H1 (cell line): ENCODE data around the gene CD248. TPM values are rescaled to one million over a fixed set of nuclear protein-coding genes. Genes with fewer than 3 reads are reported as not detected.

Experiments
- CTCF ChIA-PET: fragments of 300-600 bp; sonication (Branson Sonifier 250); formaldehyde crosslinking; loops from one replicate; lab custom pipeline; 2021; ENCODE audit not compliant: partially characterized antibody; lab: Charles Lee
- POLR2A ChIA-PET: fragments of 300-600 bp; sonication (Branson Sonifier 250); formaldehyde crosslinking; loops from one replicate; lab custom pipeline; 2021; ENCODE audit warnings: inconsistent platforms; ENCODE audit not compliant: partially characterized antibody; lab: Charles Lee
- DNase-seq, 2 experiments: peaks; one replicate each; pipeline versions ENCODE4 v3.0.0 to v3.0.0-alpha.2; 2010 to 2022; ENCODE audit warnings: low spot score in 2 of 2, low read depth in 1 of 2, mixed read lengths in 1 of 2
- FAIRE-seq: peaks from 2 replicates; lab custom pipeline; 2011; peaks lifted over from hg19 to GRCh38; lab: Jason Lieb, UNC
- H2AFZ ChIP-seq: 2 replicates; pipeline ENCODE4 v1.8.1; 2012; ENCODE audit warnings: low read length, inconsistent platforms
- H2AK5ac ChIP-seq: 2 replicates; pipeline ENCODE4 v1.6.1; 2013; ENCODE audit warnings: low read depth, low read length
- H2BK120ac ChIP-seq: replicated peaks from 2 replicates; pipeline ENCODE3; 2013; ENCODE audit warnings: low read depth, low read length, inconsistent platforms
- H2BK12ac ChIP-seq: 2 replicates; pipeline ENCODE4 v1.6.1; 2013; ENCODE audit warnings: low read depth, low read length
- H2BK15ac ChIP-seq: 2 replicates; pipeline ENCODE4 v1.6.1; 2013; ENCODE audit warnings: low read length
- H2BK20ac ChIP-seq: 2 replicates; pipeline ENCODE4 v1.6.1; 2013; ENCODE audit warnings: low read length
- H2BK5ac ChIP-seq: 2 replicates; pipeline ENCODE4 v1.6.1; 2013; ENCODE audit warnings: low read depth, low read length
- H3K14ac ChIP-seq: 2 replicates; pipeline ENCODE4 v1.6.1; 2013; ENCODE audit warnings: inconsistent platforms; ENCODE audit not compliant: insufficient read length
- H3K18ac ChIP-seq: 2 replicates; pipeline ENCODE4 v1.6.1; 2013; ENCODE audit warnings: low read length; ENCODE audit errors: extremely low read depth
- H3K23ac ChIP-seq: 2 replicates; pipeline ENCODE4 v1.6.1; 2013; ENCODE audit warnings: inconsistent platforms; ENCODE audit not compliant: insufficient read length
- H3K23me2 ChIP-seq: 2 replicates; pipeline ENCODE4 v1.6.1; 2013; ENCODE audit warnings: low read depth, low read length
- H3K27ac ChIP-seq: 2 replicates; pipeline ENCODE4 v1.6.1; 2011; ENCODE audit warnings: low read depth, low read length, inconsistent platforms
- H3K27me3 ChIP-seq, 4 experiments: replicated peaks in 1 of 4; 1 replicate in 1 of 4; 2 replicates in 3 of 4; pipeline versions ENCODE4 v1.6.1 to v1.8.1; 2011 to 2013; ENCODE audit warnings: low read length in 3 of 4, mild to moderate bottlenecking in 3 of 4, inconsistent platforms in 2 of 4, mixed read lengths in 2 of 4, moderate library complexity in 1 of 4; ENCODE audit not compliant: control insufficient read depth in 3 of 4, insufficient read depth in 3 of 4; ENCODE audit errors: extremely low read depth in 1 of 4
- H3K36me3 ChIP-seq, 4 experiments: 2 replicates each; pipeline versions ENCODE4 v1.6.1 to v1.8.1; 2011 to 2013; ENCODE audit warnings: mild to moderate bottlenecking in 4 of 4, low read length in 3 of 4, moderate library complexity in 2 of 4, control low read depth in 1 of 4, inconsistent platforms in 1 of 4; ENCODE audit not compliant: insufficient read depth in 4 of 4, control insufficient read depth in 2 of 4
- H3K4ac ChIP-seq: replicated peaks from 2 replicates; pipeline ENCODE3; 2013; ENCODE audit warnings: low read length, low read depth, mixed read lengths, inconsistent platforms; ENCODE audit not compliant: insufficient read length
- H3K4me1 ChIP-seq, 4 experiments: replicated peaks in 1 of 4; 1 replicate in 1 of 4; 2 replicates in 3 of 4; pipeline versions ENCODE4 v1.6.1 to v1.8.1; 2011 to 2013; ENCODE audit warnings: low read length in 3 of 4, inconsistent platforms in 2 of 4, mixed read lengths in 1 of 4; ENCODE audit not compliant: insufficient read depth in 4 of 4, control insufficient read depth in 3 of 4
- H3K4me2 ChIP-seq, 2 experiments: 2 replicates each; pipeline versions ENCODE4 v1.6.1 to v1.8.1; 2011 to 2013; ENCODE audit warnings: low read depth in 2 of 2, low read length in 2 of 2, control low read depth in 1 of 2, inconsistent platforms in 1 of 2, mild to moderate bottlenecking in 1 of 2; ENCODE audit not compliant: insufficient read depth in 1 of 2
- H3K4me3 ChIP-seq, 4 experiments: fragments of 200-600, 300-600 bp in 1 of 4; sonication (generic), shearing (Covaris generic), sonication (Bioruptor Twin) in 1 of 4; 2 replicates each; pipeline versions ENCODE4 v1.5.1 to v1.8.1; 2011 to 2016; ENCODE audit warnings: low read length in 4 of 4, low read depth in 3 of 4, control low read depth in 2 of 4, inconsistent platforms in 2 of 4, mild to moderate bottlenecking in 2 of 4, mixed read lengths in 1 of 4, moderate library complexity in 1 of 4; ENCODE audit not compliant: insufficient read depth in 2 of 4; ENCODE audit errors: extremely low read depth in 1 of 4
- H3K56ac ChIP-seq: replicated peaks from 2 replicates; pipeline ENCODE3; 2013; ENCODE audit warnings: low read depth, mild to moderate bottlenecking, mixed read lengths, low read length, inconsistent platforms; ENCODE audit not compliant: insufficient read length
- H3K79me1 ChIP-seq: 2 replicates; pipeline ENCODE4 v1.6.1; 2013; ENCODE audit warnings: low read depth, low read length, control low read depth
- H3K79me2 ChIP-seq, 2 experiments: 2 replicates each; pipeline versions ENCODE4 v1.6.1 to v1.8.1; 2012 to 2013; ENCODE audit warnings: low read length in 2 of 2, mild to moderate bottlenecking in 2 of 2, inconsistent platforms in 1 of 2; ENCODE audit not compliant: insufficient read depth in 2 of 2, control insufficient read depth in 1 of 2
- H3K9ac ChIP-seq, 4 experiments: replicated peaks in 1 of 4; 1 replicate in 1 of 4; 2 replicates in 3 of 4; pipeline versions ENCODE4 v1.6.1 to v1.8.1; 2011 to 2013; ENCODE audit warnings: low read depth in 3 of 4, low read length in 3 of 4, control low read depth in 2 of 4, mild to moderate bottlenecking in 2 of 4, moderate library complexity in 2 of 4, inconsistent platforms in 1 of 4; ENCODE audit errors: extremely low read depth in 1 of 4
- H3K9me3 ChIP-seq, 2 experiments: 2 replicates each; pipeline versions ENCODE4 v1.6.1 to v1.8.1; 2012 to 2013; ENCODE audit warnings: mild to moderate bottlenecking in 2 of 2, moderate library complexity in 2 of 2, control low read depth in 1 of 2, inconsistent platforms in 1 of 2, low read depth in 1 of 2, low read length in 1 of 2, mixed read lengths in 1 of 2; ENCODE audit not compliant: insufficient read depth in 2 of 2
- H4K20me1 ChIP-seq, 2 experiments: replicated peaks in 1 of 2; 2 replicates each; pipeline versions ENCODE3 to v1.8.1; 2011 to 2013; ENCODE audit warnings: inconsistent platforms in 2 of 2, low read length in 2 of 2, mild to moderate bottlenecking in 1 of 2; ENCODE audit not compliant: insufficient read depth in 2 of 2, control insufficient read depth in 1 of 2
- H4K5ac ChIP-seq: 2 replicates; pipeline ENCODE4 v1.6.1; 2013; ENCODE audit warnings: low read length, low read depth, mixed read lengths, inconsistent platforms; ENCODE audit not compliant: insufficient read length
- H4K8ac ChIP-seq: 2 replicates; pipeline ENCODE4 v1.8.0; 2013; ENCODE audit warnings: mild to moderate bottlenecking, moderate library complexity, low read length, inconsistent platforms; ENCODE audit not compliant: insufficient read depth; ENCODE audit errors: extremely low read depth
- H4K91ac ChIP-seq: replicated peaks from 2 replicates; pipeline ENCODE3; 2013; ENCODE audit warnings: low read length, mixed read lengths, inconsistent platforms; ENCODE audit not compliant: insufficient read length
- BCL11A ChIP-seq, 2 experiments: IDR thresholded peaks; one replicate each; pipeline ENCODE4 v1.6.1; 2011; ENCODE audit warnings: low read depth in 2 of 2, low read length in 2 of 2, mild to moderate bottlenecking in 2 of 2
- KDM4A ChIP-seq: IDR thresholded peaks from one replicate; pipeline ENCODE4 v1.7.1; 2012; ENCODE audit warnings: low read depth, mild to moderate bottlenecking, moderate library complexity, low read length, inconsistent platforms; ENCODE audit not compliant: severe bottlenecking
- POLR2A ChIP-seq, 2 experiments: IDR thresholded peaks; 1 replicate in 1 of 2; 2 replicates in 1 of 2; pipeline ENCODE4 v1.6.1; 2011; ENCODE audit warnings: low read depth in 2 of 2, low read length in 2 of 2, mild to moderate bottlenecking in 2 of 2; ENCODE audit errors: control extremely low read depth in 1 of 2
- TBP ChIP-seq: IDR thresholded peaks from 2 replicates; pipeline ENCODE4 v1.6.1; 2011; ENCODE audit warnings: low read depth, low read length, improper control_type of control experiment
- YY1 ChIP-seq: IDR thresholded peaks from 2 replicates; pipeline ENCODE4 v1.6.1; 2011; ENCODE audit warnings: low read depth, mild to moderate bottlenecking, low read length
- WGBS, 2 experiments: shearing (Covaris generic) in 1 of 2; methylation state at CpG; one replicate each; pipeline versions ENCODE4 v1.1.6 to v1.1.7; 2013 to 2015; ENCODE audit warnings: low lambda C conversion rate in 2 of 2, mixed read lengths in 2 of 2, inconsistent platforms in 1 of 2, low coverage in 1 of 2, missing lambda C conversion rate in 1 of 2; ENCODE audit not compliant: insufficient replicate concordance in 2 of 2, insufficient coverage in 1 of 2, insufficient read length in 1 of 2; ENCODE audit errors: extremely low coverage in 1 of 2, missing lambda C conversion rate in 1 of 2; 5-methylcytosine and 5-hydroxymethylcytosine counted together
- polyA plus RNA-seq, 7 experiments: library from polyadenylated mRNA; depleted of rRNA in 3 of 7; stranded (reverse) in 5 of 7; unstranded in 2 of 7; fragments of >200 nt in 5 of 7; fragments of 200-250 nt in 2 of 7; gene quantifications; 1 replicate in 5 of 7; 2 replicates in 1 of 7; 4 replicates in 1 of 7; pipeline versions ENCODE4 v1.2.1 to v1.2.3, GENCODE V29; 2011 to 2013; ENCODE audit warnings: missing spikeins in 2 of 7, mixed read lengths in 2 of 7
- total RNA-seq: library from RNA; stranded (reverse); fragmentation: NEBNext Ultra II Directional; extraction: Animal tissue kit (Norgen Biotek cat#: 25700); gene quantifications from 2 replicates; pipeline ENCODE4 v1.2.1, GENCODE V29; 2021

The CD248 gene
- total and polyA plus RNA-seq, 2 of the 8 experiments (the other 6 are each of a cell fraction or from before 2014, with no cell fraction given), result 2.7 to 3.9 TPM

DNA sequence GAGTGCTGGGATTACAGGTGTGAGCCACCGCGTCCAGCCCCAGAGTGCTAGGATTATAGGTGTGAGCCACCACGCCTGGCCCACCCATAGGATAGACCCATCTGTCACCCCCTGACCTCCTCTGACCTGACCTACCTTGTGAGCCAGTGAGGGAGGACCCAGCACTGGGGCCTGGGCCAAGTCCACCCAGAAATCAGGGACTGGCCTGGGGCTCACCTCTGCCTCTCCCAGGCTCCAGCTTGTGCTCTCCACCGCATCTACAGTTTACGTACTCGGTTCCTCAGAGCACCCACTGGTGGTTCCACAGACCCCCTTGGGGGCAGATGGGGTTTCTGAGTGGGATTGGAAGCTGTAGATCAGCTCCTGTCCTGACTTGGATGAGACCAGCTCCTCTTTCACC is 48.3 kb upstream of the CD248 start:
- Histone ChIP-seq H4K8ac (no peak overlapping the region), H3K14ac (no peak overlapping the region), H2BK12ac (no peak overlapping the region), H3K27ac (no peak overlapping the region), H2BK120ac (no peak overlapping the region), H3K4me1 (peaks cover 0 to 6% (median 6%) of the 10 kb centered on the region in 4 experiments; a peak in 6 of 7 replicates), H3K9me3 (no peaks in the 10 kb centered on the region), H3K9ac (no peak overlapping the region), H3K4me3 (no peak overlapping the region), H3K4ac (no peak overlapping the region), H3K56ac (no peak overlapping the region), H4K91ac (no peak overlapping the region), H2AK5ac (no peak overlapping the region), H3K23ac (no peak overlapping the region), H3K79me1 (peaks cover 9% of the 10 kb centered on the region; the same call in 1 of the 2 replicates), H3K79me2 (peaks cover 0 to 10% of the 10 kb centered on the region in 2 experiments; a peak in 2 of 4 replicates), H3K36me3 (peaks cover 26 to 64% (median 61%) of the 10 kb centered on the region in 4 experiments), H3K18ac (no peak overlapping the region), H3K4me2 (no peak overlapping the region), H2BK15ac (no peak overlapping the region), H4K5ac (no peak overlapping the region), H4K20me1 (peaks cover 11 to 42% of the 10 kb centered on the region in 2 experiments), H2BK5ac (no peak overlapping the region), H3K27me3 (no peaks in the 10 kb centered on the region), H3K23me2 (peaks cover 3% of the 10 kb centered on the region; the same call in 1 of the 2 replicates), H2BK20ac (no peak overlapping the region), H2AFZ (no peak overlapping the region)
- no peak for DNase-seq
- FAIRE-seq, result no peak
- POLR2A ChIA-PET, result interaction anchor here (0.6 to 28.7 kb wide), 4 partner anchors 3 to 72 kb away, joined by 3 to 487 read pairs (median 248); partner anchors contain the start of genes B4GAT1, BRMS1 and SLC29A2
- WGBS, 2 experiments, result 89% methylated on average over 6 of the region's 6 CpGs; no CpG with 5 or more reads in 1 of the 2 experiments
- CTCF ChIA-PET, result interaction anchor here (0.9 to 4.4 kb wide), 10 partner anchors 8 to 378 kb away, joined by 3 to 39 read pairs (median 3); partner anchors contain the start of genes B4GAT1, BRMS1 and MRPL11
- TF ChIP-seq BCL11A (IDR thresholded peaks at IDR 0.05; ENCODE audit: low read depth in 2 of 2, low read length in 2 of 2) (no peak), KDM4A (no peak), TBP (no peak), YY1 (no peak), POLR2A (IDR thresholded peaks at IDR 0.05; ENCODE audit: control extremely low read depth in 1 of 2, low read depth in 2 of 2, low read length in 2 of 2) (no peak)
